SK-N-SH treated with all-trans-retinoic acid at 6 μM for 48 hours (cell line): ENCODE results near the gene PLOD2.

Experiments
- ATAC-seq: fragments of 200-7000 bp; cut with Tn5 transposase; 3 replicates; pipeline ENCODE4 v1.9.1; 2020; ENCODE audit warnings: mild to moderate bottlenecking, moderate library complexity
- ARNTL ChIP-seq: fragments of 450-650 bp; formaldehyde crosslinking; IDR thresholded peaks from 2 replicates; pipeline ENCODE4 v1.5.0; 2020; ENCODE audit warnings: low read depth, mild to moderate bottlenecking, moderate library complexity, borderline replicate concordance
- BACH2 ChIP-seq: fragments of 250-450 bp; sonication (Bioruptor Pico); IDR thresholded peaks from 2 replicates; pipeline ENCODE4 v1.9.0; 2021; ENCODE audit warnings: mild to moderate bottlenecking, borderline replicate concordance
- CREB5 ChIP-seq: fragments of 250-450 bp; sonication (Bioruptor Pico); IDR thresholded peaks from 2 replicates; pipeline ENCODE4 v1.5.1; 2020; ENCODE audit warnings: low read depth, mild to moderate bottlenecking, moderate library complexity
- CSDC2 ChIP-seq: fragments of 250-450 bp; sonication (Bioruptor Pico); IDR thresholded peaks from 2 replicates; pipeline ENCODE4 v1.5.0; 2020; ENCODE audit warnings: mild to moderate bottlenecking, moderate library complexity
- CSRNP3 ChIP-seq: fragments of 250-450 bp; sonication (Bioruptor Pico); IDR thresholded peaks from 2 replicates; pipeline ENCODE4 v1.5.1; 2021; ENCODE audit warnings: mild to moderate bottlenecking, moderate library complexity
- ESRRG ChIP-seq: fragments of 250-450 bp; sonication (Bioruptor Pico); IDR thresholded peaks from 2 replicates; pipeline ENCODE4 v1.6.1; 2021; ENCODE audit warnings: mild to moderate bottlenecking
- GLIS3 ChIP-seq: fragments of 250-450 bp; sonication (Bioruptor Pico); IDR thresholded peaks from 2 replicates; pipeline ENCODE4 v1.5.0; 2020; ENCODE audit warnings: mild to moderate bottlenecking, moderate library complexity
- ISL1 ChIP-seq: fragments of 250-450 bp; sonication (Bioruptor Pico); IDR thresholded peaks from 2 replicates; pipeline ENCODE4 v2.1.2; 2022; ENCODE audit warnings: mild to moderate bottlenecking, moderate library complexity
- OSR1 ChIP-seq: fragments of 250-450 bp; sonication (Bioruptor Pico); IDR thresholded peaks from 2 replicates; pipeline ENCODE4 v1.8.0; 2022; ENCODE audit warnings: moderate library complexity, mild to moderate bottlenecking, inconsistent platforms
- PATZ1 ChIP-seq: fragments of 250-450 bp; sonication (Bioruptor Pico); IDR thresholded peaks from 2 replicates; pipeline ENCODE4 v1.8.0; 2020; ENCODE audit warnings: mild to moderate bottlenecking, moderate library complexity, borderline replicate concordance
- POU6F1 ChIP-seq: fragments of 250-450 bp; sonication (Bioruptor Pico); IDR thresholded peaks from 2 replicates; pipeline ENCODE4 v1.8.0; 2021; ENCODE audit warnings: low read depth, mild to moderate bottlenecking, moderate library complexity, borderline replicate concordance
- PPARA ChIP-seq: fragments of 250-450 bp; sonication (Bioruptor Pico); IDR thresholded peaks from 2 replicates; pipeline ENCODE4 v1.5.0; 2020; ENCODE audit warnings: mild to moderate bottlenecking, borderline replicate concordance
- RARB ChIP-seq: fragments of 250-450 bp; sonication (Bioruptor Pico); IDR thresholded peaks from 2 replicates; pipeline ENCODE4 v1.8.0; 2021; ENCODE audit warnings: mild to moderate bottlenecking, moderate library complexity
- SNAI2 ChIP-seq: fragments of 250-450 bp; sonication (Bioruptor Pico); IDR thresholded peaks from 2 replicates; pipeline ENCODE4 v1.5.0; 2020; ENCODE audit warnings: mild to moderate bottlenecking, moderate library complexity
- TCF4 ChIP-seq: fragments of 250-450 bp; sonication (Bioruptor Pico); IDR thresholded peaks from 2 replicates; pipeline ENCODE4 v1.8.0; 2021; ENCODE audit warnings: mild to moderate bottlenecking, moderate library complexity, borderline replicate concordance
- TSHZ2 ChIP-seq: fragments of 250-450 bp; sonication (Bioruptor Pico); IDR thresholded peaks from 2 replicates; pipeline ENCODE4 v1.5.0; 2020; ENCODE audit warnings: mild to moderate bottlenecking, moderate library complexity
- ZC3H10 ChIP-seq: fragments of 250-450 bp; sonication (Bioruptor Pico); IDR thresholded peaks from 2 replicates; pipeline ENCODE4 v1.5.1; 2021; ENCODE audit warnings: mild to moderate bottlenecking, moderate library complexity
- ZFP3 ChIP-seq: fragments of 250-450 bp; sonication (Bioruptor Pico); IDR thresholded peaks from 2 replicates; pipeline ENCODE4 v1.5.0; 2020; ENCODE audit warnings: mild to moderate bottlenecking, moderate library complexity
- ZFP30 ChIP-seq: fragments of 450-650 bp; formaldehyde crosslinking; IDR thresholded peaks from 2 replicates; pipeline ENCODE4 v1.5.0; 2022; ENCODE audit warnings: mild to moderate bottlenecking, moderate library complexity
- ZNF565 ChIP-seq: fragments of 450-650 bp; formaldehyde crosslinking; conservative IDR thresholded peaks from 2 replicates; pipeline ENCODE4 v1.5.0; 2020; ENCODE audit warnings: low read depth, mild to moderate bottlenecking, moderate library complexity
- ZNF8 ChIP-seq: fragments of 450-650 bp; formaldehyde crosslinking; IDR thresholded peaks from 2 replicates; pipeline ENCODE4 v1.5.0; 2020; ENCODE audit warnings: mild to moderate bottlenecking, moderate library complexity

The PLOD2 gene

GRCh38 chr3:146196789-146197188 lies 35.8 kb upstream of the PLOD2 start:
- TF ChIP-seq PATZ1 (no peak), BACH2 (CRISPR knock-in tag) (no peak), ZFP3 (CRISPR knock-in tag) (no peak), CREB5 (no peak), POU6F1 (no peak), TCF4 (no peak), ISL1 (CRISPR knock-in tag) (no peak), CSDC2 (CRISPR knock-in tag) (no peak), TSHZ2 (CRISPR knock-in tag) (no peak), ZNF565 (CRISPR knock-in tag) (no peak)
- no peak for ATAC-seq

- no peak for ATAC-seq
- TF ChIP-seq ARNTL (CRISPR knock-in tag) (no peak), ZNF8 (CRISPR knock-in tag) (no peak), PPARA (CRISPR knock-in tag) (no peak), SNAI2 (CRISPR knock-in tag) (no peak), TCF4 (no peak), CSDC2 (CRISPR knock-in tag) (no peak), CSRNP3 (no peak), ESRRG (no peak), ZFP3 (CRISPR knock-in tag) (no peak), RARB (CRISPR knock-in tag) (no peak), ZFP30 (CRISPR knock-in tag) (no peak), ISL1 (CRISPR knock-in tag) (no peak), TSHZ2 (CRISPR knock-in tag) (no peak), GLIS3 (no peak), CREB5 (no peak), ZC3H10 (CRISPR knock-in tag) (no peak), ZNF565 (CRISPR knock-in tag) (no peak), OSR1 (CRISPR knock-in tag) (no peak), POU6F1 (no peak), PATZ1 (no peak)
Measured at GRCh38 chr3:146195605-146196004, 34.6 kb upstream of the PLOD2 start.
